ENCODE measurements around the gene HLF.

HLF gene

GRCh38 chr17:55272711-55273578, 8.2 kb downstream of the HLF start:
- FAIRE-seq = no peak
- no peak for DNase-seq (ENCODE audit: extremely low spot score, insufficient read length, low read depth)

GRCh38 chr17:55273579-55274354, 9.0 kb downstream of the HLF start:
- DNase-seq (ENCODE audit: extremely low spot score, insufficient read length, low read depth) (no peak), FAIRE-seq (no peak)

GRCh38 chr17:55274355-55275255, 9.8 kb downstream of the HLF start:
- FAIRE-seq (no peak), DNase-seq (ENCODE audit: extremely low spot score, insufficient read length, low read depth) (no peak)

- DNase-seq (ENCODE audit: extremely low spot score, insufficient read length, low read depth) = no peak
- FAIRE-seq = no peak
Measured at GRCh38 chr17:55275894-55276804, 11.4 kb downstream of the HLF start.

DNA sequence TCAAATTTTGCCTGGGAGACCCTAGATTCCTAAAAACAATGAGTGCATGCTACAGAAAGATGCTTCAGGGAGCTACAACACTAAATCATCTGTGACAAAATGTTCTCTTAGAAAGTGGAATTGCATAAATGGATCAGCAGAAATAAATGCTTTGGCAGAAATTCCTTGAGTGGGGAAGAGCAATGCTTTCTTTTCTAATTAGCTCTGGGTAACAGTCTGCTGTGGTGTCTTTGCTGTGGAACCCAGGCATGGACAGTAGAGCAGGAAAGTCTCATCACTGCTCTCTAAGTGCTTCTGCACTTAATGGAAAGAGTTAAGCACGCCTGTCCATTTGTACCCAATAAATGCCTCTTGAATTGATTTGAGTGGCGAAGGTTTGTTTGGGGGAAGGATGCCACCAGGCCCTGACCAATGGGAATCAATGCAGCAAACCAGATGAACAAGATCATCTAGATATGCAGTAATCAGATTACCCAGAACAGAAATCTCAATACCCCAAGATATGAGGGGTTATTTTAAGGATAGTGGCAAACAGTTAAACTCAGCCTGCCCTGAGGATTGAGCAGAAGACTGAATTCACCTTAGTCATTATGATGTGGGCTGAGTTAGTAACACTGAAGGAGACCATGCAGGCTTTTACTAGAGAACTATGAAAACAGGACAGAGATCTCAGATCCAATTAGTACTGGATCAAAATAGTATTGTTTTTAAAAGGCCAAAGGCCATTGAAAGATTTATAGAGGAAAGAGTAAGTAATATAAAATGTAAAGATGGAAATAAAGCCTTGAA, 13.6 kb downstream of the HLF start:
- no peak for DNase-seq (ENCODE audit: extremely low spot score, insufficient read length, low read depth)

DNA sequence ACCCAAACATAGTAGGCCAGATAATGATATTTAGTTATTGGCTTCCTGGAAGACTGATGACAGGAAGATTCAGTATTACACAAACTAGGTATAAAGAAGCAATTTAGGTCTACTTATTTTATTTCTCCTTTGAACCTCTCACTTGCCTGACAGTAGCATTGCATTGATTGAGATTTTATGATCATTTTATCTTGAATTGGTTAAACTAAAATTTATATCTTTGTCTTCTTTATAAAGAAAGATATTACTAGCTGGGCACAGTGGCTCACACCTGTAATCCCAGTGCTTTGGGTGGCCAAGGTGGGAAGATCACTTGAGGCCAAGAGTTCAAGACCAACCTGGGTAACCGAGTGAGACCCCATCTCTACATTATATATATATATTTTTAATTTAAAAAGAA, 14.4 kb downstream of the HLF start:
- no peak for DNase-seq (ENCODE audit: extremely low spot score, insufficient read length, low read depth)
- no peak for FAIRE-seq

More for the DNA sequence above, 13.6 kb downstream of the HLF start:
- no peak for FAIRE-seq

DNA sequence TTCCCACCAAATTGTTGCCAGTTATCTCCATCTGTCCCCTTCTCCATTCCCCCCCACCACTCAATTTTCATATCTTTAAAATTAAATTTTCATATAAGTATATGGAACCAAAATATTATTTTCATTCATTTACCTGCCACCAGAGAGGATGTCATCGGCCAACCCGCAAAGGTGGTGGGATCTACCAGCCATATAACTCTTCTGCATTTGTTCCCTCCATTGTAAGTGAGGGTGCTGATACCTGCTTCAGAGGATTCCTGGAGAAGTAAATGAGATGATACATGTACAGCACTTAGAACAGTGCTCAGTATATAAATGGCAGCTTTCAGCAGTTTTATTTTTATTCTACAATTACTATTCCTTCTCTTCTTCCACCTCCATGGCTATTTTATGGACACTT, 15.0 kb downstream of the HLF start:
- no peak for DNase-seq (ENCODE audit: extremely low spot score, insufficient read length, low read depth)
- FAIRE-seq = no peak

DNA sequence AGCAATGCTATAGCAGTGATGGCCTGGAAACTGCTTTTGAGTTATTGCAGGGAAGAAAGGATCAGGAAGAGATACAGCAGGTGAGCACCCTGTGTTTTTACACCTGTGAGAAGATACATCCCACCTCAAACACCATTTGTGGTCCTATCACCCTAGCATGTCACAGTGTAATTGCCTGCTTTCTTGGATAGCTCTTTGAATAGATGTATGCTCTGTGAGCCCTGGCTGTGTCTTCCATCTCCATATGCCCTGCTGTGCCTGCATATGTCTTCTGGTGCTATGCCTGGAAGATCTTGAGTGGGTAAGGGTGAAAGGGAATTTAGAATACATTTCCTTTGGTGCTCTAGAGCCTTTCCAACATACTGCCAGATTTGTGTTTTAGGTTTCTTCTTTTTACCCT, 15.5 kb downstream of the HLF start:
- FAIRE-seq = no peak
- no peak for DNase-seq (ENCODE audit: extremely low spot score, insufficient read length, low read depth)

DNA sequence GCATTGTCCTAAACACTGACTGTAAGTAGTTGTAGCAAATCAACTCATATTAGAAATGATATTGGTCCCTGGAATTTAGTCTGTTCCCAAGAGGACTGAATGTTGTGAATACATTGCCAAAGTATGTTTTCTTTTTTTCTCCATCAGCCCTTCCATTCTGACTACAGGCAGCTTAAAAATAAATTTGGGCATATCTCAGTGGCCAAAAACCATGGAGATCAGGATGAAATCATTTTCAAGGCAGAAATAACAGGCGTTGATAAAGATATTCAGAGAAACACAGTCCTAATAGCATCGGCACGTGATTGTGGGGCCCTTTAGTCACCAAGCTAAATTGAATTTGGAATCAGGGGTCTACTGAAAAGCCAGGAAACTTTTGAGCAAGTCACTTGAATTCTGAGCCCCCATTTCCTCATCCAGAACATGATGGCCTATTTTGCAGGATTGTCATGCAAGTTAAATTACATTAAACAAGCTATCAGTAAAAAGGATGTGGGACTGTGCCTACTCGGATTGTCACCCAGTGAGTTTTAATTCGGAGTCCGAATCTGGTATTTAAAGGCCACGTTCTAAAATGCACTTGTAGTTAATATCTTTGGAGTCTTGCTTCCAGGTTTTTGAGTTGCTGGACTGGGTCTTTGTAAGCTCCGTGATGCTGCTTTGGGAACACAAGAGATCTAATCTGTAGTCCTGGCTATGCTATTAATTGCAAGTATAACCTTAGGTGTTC, 17.1 kb downstream of the HLF start:
- no peak for FAIRE-seq

GRCh38 chr17:55282379-55282702, 17.6 kb downstream of the HLF start:
- DNase-seq (ENCODE audit: extremely low spot score, insufficient read length, low read depth) = no peak
- no peak for FAIRE-seq

More for the DNA sequence above, 17.1 kb downstream of the HLF start:
- DNase-seq (ENCODE audit: extremely low spot score, insufficient read length, low read depth) = no peak

DNA sequence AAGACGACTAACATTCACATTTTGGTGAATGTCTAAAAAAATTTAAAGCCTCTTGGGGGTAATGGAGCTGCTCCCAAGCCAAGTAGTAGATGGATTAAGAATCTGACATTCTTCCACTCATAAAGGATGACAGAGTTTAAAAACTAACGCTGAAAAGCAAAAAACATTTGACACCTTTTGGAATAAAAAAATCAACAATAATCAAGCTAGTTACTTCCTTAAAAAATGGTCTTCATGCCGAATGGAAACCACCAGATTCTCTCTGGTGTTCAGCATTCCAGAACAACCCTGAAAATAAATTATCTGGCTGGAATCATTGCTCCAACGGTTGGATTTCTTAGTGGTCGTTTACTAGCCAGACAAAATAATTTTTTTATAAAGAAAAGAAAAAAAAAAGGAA, 18.0 kb downstream of the HLF start:
- DNase-seq (ENCODE audit: extremely low spot score, insufficient read length, low read depth) (no peak), FAIRE-seq (no peak)

DNA sequence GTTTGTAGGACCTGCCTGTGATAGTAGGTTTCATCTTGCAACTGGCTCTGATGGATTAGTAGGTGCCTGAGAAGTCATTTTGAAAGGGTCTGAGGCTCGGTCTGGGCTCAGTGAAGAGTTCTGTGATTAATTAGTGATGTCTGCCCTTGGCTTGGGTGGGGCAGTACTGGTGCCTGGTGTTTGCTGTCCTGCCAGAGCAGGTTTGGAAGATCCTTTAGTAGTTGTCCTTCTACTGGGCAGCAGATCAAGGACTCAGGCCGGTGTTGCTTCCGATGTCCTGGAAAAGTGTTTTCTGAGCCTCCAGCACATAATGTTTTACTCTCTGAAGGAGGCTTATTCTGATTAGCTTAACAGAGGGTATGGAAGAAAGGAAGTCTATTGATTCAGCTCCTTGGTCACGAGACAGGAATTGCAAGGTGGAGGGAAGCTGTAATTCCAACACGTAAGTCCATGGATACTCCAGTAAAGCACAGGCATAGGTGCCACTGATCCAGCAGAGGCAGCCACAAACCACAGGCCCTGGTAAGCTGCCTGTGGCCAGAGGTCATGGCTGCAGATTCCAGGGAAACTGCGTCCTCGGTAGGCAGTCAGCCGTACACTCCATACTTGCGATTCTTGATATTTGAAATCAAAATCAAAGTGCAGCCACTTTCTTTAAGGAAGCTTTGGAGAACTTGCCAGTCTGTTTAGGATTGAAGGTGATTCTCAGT, 18.7 kb downstream of the HLF start:
- FAIRE-seq (no peak), DNase-seq (ENCODE audit: extremely low spot score, insufficient read length, low read depth) (no peak)

DNA sequence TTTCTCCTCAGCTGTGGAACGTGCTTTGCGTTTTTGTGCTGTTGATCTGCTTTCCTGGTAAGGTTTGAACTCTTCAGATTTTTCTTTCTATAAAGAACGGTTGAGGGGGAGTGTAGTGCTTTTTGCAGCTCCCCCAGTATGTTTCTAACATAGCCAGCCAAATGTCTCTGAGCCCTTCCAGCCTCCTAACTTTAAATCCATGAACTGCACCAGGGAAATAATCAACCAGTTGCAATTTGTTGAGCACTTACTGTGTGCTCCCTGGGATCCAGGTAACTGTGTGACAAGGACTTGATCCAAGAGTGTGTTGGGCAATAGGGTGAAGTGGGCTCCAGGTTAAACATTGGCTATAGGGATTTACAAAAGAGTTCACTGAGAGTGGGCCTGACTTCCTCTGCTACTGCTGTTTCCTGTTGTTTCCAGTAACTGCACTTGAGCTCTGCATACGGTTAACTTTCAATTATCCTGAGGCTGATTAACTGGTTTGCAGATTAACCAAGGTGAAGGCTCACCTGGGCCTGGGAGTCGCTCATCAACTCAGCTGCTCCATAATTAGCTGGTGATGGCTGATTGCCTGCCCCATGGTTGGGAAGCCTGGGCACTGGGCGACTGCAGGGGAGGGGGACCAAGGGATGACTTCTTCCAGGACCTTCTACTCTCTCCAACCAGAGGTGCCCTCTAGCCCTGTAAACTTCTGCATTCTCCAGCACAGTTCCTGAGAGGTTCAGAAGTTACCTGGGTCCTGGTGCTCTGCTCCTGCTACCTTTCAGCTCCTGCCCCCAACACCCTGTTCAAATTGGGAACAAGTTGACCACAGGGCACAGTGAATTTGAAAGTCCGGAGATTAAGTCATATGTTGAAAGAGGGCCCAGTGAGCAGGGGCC, 19.5 kb downstream of the HLF start:
- no peak for DNase-seq (ENCODE audit: extremely low spot score, insufficient read length, low read depth)

GRCh38 chr17:55284944-55285339, 20.2 kb downstream of the HLF start:
- DNase-seq (ENCODE audit: extremely low spot score, insufficient read length, low read depth) = no peak
- FAIRE-seq = no peak

More for the DNA sequence above, 19.5 kb downstream of the HLF start:
- FAIRE-seq = peak; percentile 49

GRCh38 chr17:55285340-55286301, 20.9 kb downstream of the HLF start:
- DNase-seq (ENCODE audit: extremely low spot score, insufficient read length, low read depth) = no peak
- no peak for FAIRE-seq

Data from GM18507 (cell line).